ENCODE measurements around the gene HEXIM2. TPM values are rescaled to one million over a fixed set of nuclear protein-coding genes. Genes with fewer than 3 reads are reported as not detected.

The HEXIM2 gene
- total RNA-seq, result 10 to 100 TPM in 1 of 4 donors, 1 to 10 TPM in 2, not detected in 1; 3.0 to 11.6 (median 7.6) TPM

GRCh38 chr17:45161288-45162024 lies at the start of gene HEXIM2:
TSS of gene HEXIM2 (plus strand) at chr17:45161875. CDS start at chr17:45162794, 919 bp downstream.
- H3K4me1 ChIP-seq, result peaks cover 0 to 6% of the 10 kb centered on the region in 2 donors
- peak in 2 of 4 experiments; percentile 13 to 27 for TF ChIP-seq CTCF (IDR thresholded peaks at IDR 0.05)
- peak; percentile 86 to 96 for TF ChIP-seq POLR2A (IDR thresholded peaks at IDR 0.05)
- no peaks in the 10 kb centered on the region for H3K36me3 ChIP-seq
- H3K4me3 ChIP-seq, result peak within 1 kb of the TSS; percentile 73 to 99
- peak within 1 kb of the TSS; percentile 99 to 100 for H3K27ac ChIP-seq
- no peaks in the 10 kb centered on the region for H3K27me3 ChIP-seq
- peak; percentile 99 for DNase-seq
- no peaks in the 10 kb centered on the region for H3K9me3 ChIP-seq
- intact Hi-C loops (cut with DNase I; ENCODE audit: low total_unique reads), result no loop called here

GRCh38 chr17:45112559-45113423 lies 48.9 kb upstream of the HEXIM2 start:
- TF ChIP-seq POLR2A (IDR thresholded peaks at IDR 0.05), result no peak
- no peak for TF ChIP-seq CTCF (IDR thresholded peaks at IDR 0.05)
- Histone ChIP-seq H3K4me3 (no peak overlapping the region), H3K36me3 (no peaks in the 10 kb centered on the region), H3K27ac (no peak overlapping the region), H3K27me3 (no peaks in the 10 kb centered on the region), H3K9me3 (no peaks in the 10 kb centered on the region), H3K4me1 (peaks cover 0 to 3% of the 10 kb centered on the region in 2 donors)
- DNase-seq, result no peak
- intact Hi-C loops (cut with DNase I; ENCODE audit: low total_unique reads), result no loop called here

- Histone ChIP-seq H3K9me3 (no peaks in the 10 kb centered on the region), H3K27me3 (no peaks in the 10 kb centered on the region), H3K27ac (no peak overlapping the region), H3K36me3 (no peaks in the 10 kb centered on the region), H3K4me3 (no peak overlapping the region), H3K4me1 (peaks cover 0 to 3% of the 10 kb centered on the region in 2 donors)
- TF ChIP-seq POLR2A (IDR thresholded peaks at IDR 0.05), result no peak
- no peak for TF ChIP-seq CTCF (IDR thresholded peaks at IDR 0.05)
- intact Hi-C loops (cut with DNase I; ENCODE audit: low total_unique reads), result no loop called here
- no peak for DNase-seq
Observed at GRCh38 chr17:45113424-45113754, 48.3 kb upstream of the HEXIM2 start.

GRCh38 chr17:45114117-45114932 lies 47.4 kb upstream of the HEXIM2 start:
- Histone ChIP-seq H3K36me3 (no peaks in the 10 kb centered on the region), H3K4me3 (no peak overlapping the region), H3K27me3 (no peaks in the 10 kb centered on the region), H3K27ac (no peak overlapping the region), H3K4me1 (peaks cover 0 to 3% of the 10 kb centered on the region in 2 donors), H3K9me3 (no peaks in the 10 kb centered on the region)
- no peak for TF ChIP-seq POLR2A (IDR thresholded peaks at IDR 0.05)
- no peak for TF ChIP-seq CTCF (IDR thresholded peaks at IDR 0.05)
- DNase-seq, result no peak
- intact Hi-C loops (cut with DNase I; ENCODE audit: low total_unique reads), result no loop called here
